H1 (cell line): ENCODE results near the gene KDM2A. TPM values are rescaled to one million over a fixed set of nuclear protein-coding genes. Genes with fewer than 3 reads are reported as not detected.

Experiments
- CTCF ChIA-PET: fragments of 300-600 bp; sonication (Branson Sonifier 250); formaldehyde crosslinking; loops from one replicate; lab custom pipeline; 2021; ENCODE audit not compliant: partially characterized antibody; lab: Charles Lee
- POLR2A ChIA-PET: fragments of 300-600 bp; sonication (Branson Sonifier 250); formaldehyde crosslinking; loops from one replicate; lab custom pipeline; 2021; ENCODE audit warnings: inconsistent platforms; ENCODE audit not compliant: partially characterized antibody; lab: Charles Lee
- DNase-seq, 2 experiments: peaks; one replicate each; pipeline versions ENCODE4 v3.0.0 to v3.0.0-alpha.2; 2010 to 2022; ENCODE audit warnings: low spot score in 2 of 2, low read depth in 1 of 2, mixed read lengths in 1 of 2
- FAIRE-seq: peaks from 2 replicates; lab custom pipeline; 2011; peaks lifted over from hg19 to GRCh38; lab: Jason Lieb, UNC
- H2AFZ ChIP-seq: 2 replicates; pipeline ENCODE4 v1.8.1; 2012; ENCODE audit warnings: low read length, inconsistent platforms
- H2AK5ac ChIP-seq: 2 replicates; pipeline ENCODE4 v1.6.1; 2013; ENCODE audit warnings: low read depth, low read length
- H2BK120ac ChIP-seq: replicated peaks from 2 replicates; pipeline ENCODE3; 2013; ENCODE audit warnings: low read depth, low read length, inconsistent platforms
- H2BK12ac ChIP-seq: 2 replicates; pipeline ENCODE4 v1.6.1; 2013; ENCODE audit warnings: low read depth, low read length
- H2BK15ac ChIP-seq: 2 replicates; pipeline ENCODE4 v1.6.1; 2013; ENCODE audit warnings: low read length
- H2BK20ac ChIP-seq: 2 replicates; pipeline ENCODE4 v1.6.1; 2013; ENCODE audit warnings: low read length
- H2BK5ac ChIP-seq: 2 replicates; pipeline ENCODE4 v1.6.1; 2013; ENCODE audit warnings: low read depth, low read length
- H3K14ac ChIP-seq: 2 replicates; pipeline ENCODE4 v1.6.1; 2013; ENCODE audit warnings: inconsistent platforms; ENCODE audit not compliant: insufficient read length
- H3K18ac ChIP-seq: 2 replicates; pipeline ENCODE4 v1.6.1; 2013; ENCODE audit warnings: low read length; ENCODE audit errors: extremely low read depth
- H3K23ac ChIP-seq: 2 replicates; pipeline ENCODE4 v1.6.1; 2013; ENCODE audit warnings: inconsistent platforms; ENCODE audit not compliant: insufficient read length
- H3K23me2 ChIP-seq: 2 replicates; pipeline ENCODE4 v1.6.1; 2013; ENCODE audit warnings: low read depth, low read length
- H3K27ac ChIP-seq: 2 replicates; pipeline ENCODE4 v1.6.1; 2011; ENCODE audit warnings: low read depth, low read length, inconsistent platforms
- H3K27me3 ChIP-seq, 4 experiments: replicated peaks in 1 of 4; 1 replicate in 1 of 4; 2 replicates in 3 of 4; pipeline versions ENCODE4 v1.6.1 to v1.8.1; 2011 to 2013; ENCODE audit warnings: low read length in 3 of 4, mild to moderate bottlenecking in 3 of 4, inconsistent platforms in 2 of 4, mixed read lengths in 2 of 4, moderate library complexity in 1 of 4; ENCODE audit not compliant: control insufficient read depth in 3 of 4, insufficient read depth in 3 of 4; ENCODE audit errors: extremely low read depth in 1 of 4
- H3K36me3 ChIP-seq, 4 experiments: 2 replicates each; pipeline versions ENCODE4 v1.6.1 to v1.8.1; 2011 to 2013; ENCODE audit warnings: mild to moderate bottlenecking in 4 of 4, low read length in 3 of 4, moderate library complexity in 2 of 4, control low read depth in 1 of 4, inconsistent platforms in 1 of 4; ENCODE audit not compliant: insufficient read depth in 4 of 4, control insufficient read depth in 2 of 4
- H3K4ac ChIP-seq: replicated peaks from 2 replicates; pipeline ENCODE3; 2013; ENCODE audit warnings: low read length, low read depth, mixed read lengths, inconsistent platforms; ENCODE audit not compliant: insufficient read length
- H3K4me1 ChIP-seq, 4 experiments: replicated peaks in 1 of 4; 1 replicate in 1 of 4; 2 replicates in 3 of 4; pipeline versions ENCODE4 v1.6.1 to v1.8.1; 2011 to 2013; ENCODE audit warnings: low read length in 3 of 4, inconsistent platforms in 2 of 4, mixed read lengths in 1 of 4; ENCODE audit not compliant: insufficient read depth in 4 of 4, control insufficient read depth in 3 of 4
- H3K4me2 ChIP-seq, 2 experiments: 2 replicates each; pipeline versions ENCODE4 v1.6.1 to v1.8.1; 2011 to 2013; ENCODE audit warnings: low read depth in 2 of 2, low read length in 2 of 2, control low read depth in 1 of 2, inconsistent platforms in 1 of 2, mild to moderate bottlenecking in 1 of 2; ENCODE audit not compliant: insufficient read depth in 1 of 2
- H3K4me3 ChIP-seq, 4 experiments: fragments of 200-600, 300-600 bp in 1 of 4; sonication (generic), shearing (Covaris generic), sonication (Bioruptor Twin) in 1 of 4; 2 replicates each; pipeline versions ENCODE4 v1.5.1 to v1.8.1; 2011 to 2016; ENCODE audit warnings: low read length in 4 of 4, low read depth in 3 of 4, control low read depth in 2 of 4, inconsistent platforms in 2 of 4, mild to moderate bottlenecking in 2 of 4, mixed read lengths in 1 of 4, moderate library complexity in 1 of 4; ENCODE audit not compliant: insufficient read depth in 2 of 4; ENCODE audit errors: extremely low read depth in 1 of 4
- H3K56ac ChIP-seq: replicated peaks from 2 replicates; pipeline ENCODE3; 2013; ENCODE audit warnings: low read depth, mild to moderate bottlenecking, mixed read lengths, low read length, inconsistent platforms; ENCODE audit not compliant: insufficient read length
- H3K79me1 ChIP-seq: 2 replicates; pipeline ENCODE4 v1.6.1; 2013; ENCODE audit warnings: low read depth, low read length, control low read depth
- H3K79me2 ChIP-seq, 2 experiments: 2 replicates each; pipeline versions ENCODE4 v1.6.1 to v1.8.1; 2012 to 2013; ENCODE audit warnings: low read length in 2 of 2, mild to moderate bottlenecking in 2 of 2, inconsistent platforms in 1 of 2; ENCODE audit not compliant: insufficient read depth in 2 of 2, control insufficient read depth in 1 of 2
- H3K9ac ChIP-seq, 4 experiments: replicated peaks in 1 of 4; 1 replicate in 1 of 4; 2 replicates in 3 of 4; pipeline versions ENCODE4 v1.6.1 to v1.8.1; 2011 to 2013; ENCODE audit warnings: low read depth in 3 of 4, low read length in 3 of 4, control low read depth in 2 of 4, mild to moderate bottlenecking in 2 of 4, moderate library complexity in 2 of 4, inconsistent platforms in 1 of 4; ENCODE audit errors: extremely low read depth in 1 of 4
- H3K9me3 ChIP-seq, 2 experiments: 2 replicates each; pipeline versions ENCODE4 v1.6.1 to v1.8.1; 2012 to 2013; ENCODE audit warnings: mild to moderate bottlenecking in 2 of 2, moderate library complexity in 2 of 2, control low read depth in 1 of 2, inconsistent platforms in 1 of 2, low read depth in 1 of 2, low read length in 1 of 2, mixed read lengths in 1 of 2; ENCODE audit not compliant: insufficient read depth in 2 of 2
- H4K20me1 ChIP-seq, 2 experiments: replicated peaks in 1 of 2; 2 replicates each; pipeline versions ENCODE3 to v1.8.1; 2011 to 2013; ENCODE audit warnings: inconsistent platforms in 2 of 2, low read length in 2 of 2, mild to moderate bottlenecking in 1 of 2; ENCODE audit not compliant: insufficient read depth in 2 of 2, control insufficient read depth in 1 of 2
- H4K5ac ChIP-seq: 2 replicates; pipeline ENCODE4 v1.6.1; 2013; ENCODE audit warnings: low read length, low read depth, mixed read lengths, inconsistent platforms; ENCODE audit not compliant: insufficient read length
- H4K8ac ChIP-seq: 2 replicates; pipeline ENCODE4 v1.8.0; 2013; ENCODE audit warnings: mild to moderate bottlenecking, moderate library complexity, low read length, inconsistent platforms; ENCODE audit not compliant: insufficient read depth; ENCODE audit errors: extremely low read depth
- H4K91ac ChIP-seq: replicated peaks from 2 replicates; pipeline ENCODE3; 2013; ENCODE audit warnings: low read length, mixed read lengths, inconsistent platforms; ENCODE audit not compliant: insufficient read length
- ASH2L ChIP-seq: fragments of 200-600, 300-600 bp; sonication (generic); IDR thresholded peaks from one replicate; pipeline ENCODE4 v1.7.1; 2017; ENCODE audit warnings: low read length
- E2F6 ChIP-seq: IDR thresholded peaks from 2 replicates; pipeline ENCODE4 v1.6.1; 2012; ENCODE audit warnings: inconsistent platforms
- RAD21 ChIP-seq, 2 experiments: IDR thresholded peaks in 1 of 2; conservative IDR thresholded peaks in 1 of 2; 2 replicates each; pipeline ENCODE4 v1.6.1; 2011; ENCODE audit warnings: low read depth in 2 of 2, low read length in 2 of 2, improper control_type of control experiment in 1 of 2, inconsistent platforms in 1 of 2, mild to moderate bottlenecking in 1 of 2, moderate library complexity in 1 of 2
- WGBS, 2 experiments: shearing (Covaris generic) in 1 of 2; methylation state at CpG; one replicate each; pipeline versions ENCODE4 v1.1.6 to v1.1.7; 2013 to 2015; ENCODE audit warnings: low lambda C conversion rate in 2 of 2, mixed read lengths in 2 of 2, inconsistent platforms in 1 of 2, low coverage in 1 of 2, missing lambda C conversion rate in 1 of 2; ENCODE audit not compliant: insufficient replicate concordance in 2 of 2, insufficient coverage in 1 of 2, insufficient read length in 1 of 2; ENCODE audit errors: extremely low coverage in 1 of 2, missing lambda C conversion rate in 1 of 2; 5-methylcytosine and 5-hydroxymethylcytosine counted together
- polyA plus RNA-seq, 7 experiments: library from polyadenylated mRNA; depleted of rRNA in 3 of 7; stranded (reverse) in 5 of 7; unstranded in 2 of 7; fragments of >200 nt in 5 of 7; fragments of 200-250 nt in 2 of 7; gene quantifications; 1 replicate in 5 of 7; 2 replicates in 1 of 7; 4 replicates in 1 of 7; pipeline versions ENCODE4 v1.2.1 to v1.2.3, GENCODE V29; 2011 to 2013; ENCODE audit warnings: missing spikeins in 2 of 7, mixed read lengths in 2 of 7
- total RNA-seq: library from RNA; stranded (reverse); fragmentation: NEBNext Ultra II Directional; extraction: Animal tissue kit (Norgen Biotek cat#: 25700); gene quantifications from 2 replicates; pipeline ENCODE4 v1.2.1, GENCODE V29; 2021
- TF ChIP-seq, protein P1 (sequence below): IDR thresholded peaks from 2 replicates; pipeline ENCODE4 v1.6.1; 2012; ENCODE audit warnings: low read length, inconsistent platforms
- TF ChIP-seq, protein P2 (sequence below), 3 experiments: IDR thresholded peaks; 1 replicate in 2 of 3; 2 replicates in 1 of 3; pipeline versions ENCODE4 v1.5.1 to v1.6.1; 2011; ENCODE audit warnings: low read length in 3 of 3, mild to moderate bottlenecking in 3 of 3, inconsistent platforms in 2 of 3, low read depth in 1 of 3, moderate library complexity in 1 of 3; ENCODE audit not compliant: insufficient read depth in 1 of 3; ENCODE audit errors: control extremely low read depth in 1 of 3

Gene KDM2A
- total and polyA plus RNA-seq, 2 of the 8 experiments (the other 6 are each of a cell fraction or from before 2014, with no cell fraction given) = 55.4 to 66.2 TPM

DNA sequence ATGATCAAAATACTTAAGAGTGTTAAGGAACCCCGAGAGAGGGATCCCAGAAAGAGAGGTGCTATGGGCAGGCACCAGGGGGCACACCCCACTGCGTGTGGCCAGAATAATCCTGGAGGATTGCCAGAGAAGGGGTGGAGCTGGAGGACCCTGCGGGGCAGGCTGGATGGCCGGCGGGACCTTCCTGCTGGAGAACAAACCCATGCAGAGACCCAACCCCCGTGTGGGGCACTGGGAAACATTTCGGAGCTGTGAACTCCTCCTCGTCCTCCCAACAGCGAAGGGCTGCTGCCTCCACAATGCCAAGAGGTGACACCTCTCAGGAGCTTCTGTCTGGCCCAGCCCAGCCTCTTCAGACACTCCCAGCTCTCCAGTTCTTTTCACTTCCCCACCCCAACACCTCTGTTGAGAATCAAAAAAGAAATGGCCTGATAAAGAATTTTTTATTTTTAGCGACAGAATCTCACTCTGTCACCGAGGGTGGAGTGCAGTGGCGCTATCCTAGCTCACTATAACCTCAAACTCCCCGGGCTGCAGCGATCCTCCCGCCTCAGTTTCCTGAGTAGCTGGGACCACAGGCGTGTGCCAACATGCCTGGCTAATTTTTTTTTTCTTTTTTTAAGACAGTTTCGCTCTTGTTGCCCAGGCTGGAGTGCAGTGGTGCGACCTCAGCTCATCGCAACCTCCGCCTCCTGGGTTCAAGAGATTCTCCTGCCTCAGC is 36.8 kb upstream of the KDM2A start:
- Histone ChIP-seq H2BK15ac (no peak overlapping the region), H3K4me3 (peak overlapping the region in 1 of 4 experiments; percentile 45; a peak in 3 of 8 replicates), H3K4ac (no peak overlapping the region), H4K8ac (no peak overlapping the region), H3K9me3 (no peaks in the 10 kb centered on the region), H3K79me1 (0 out of 2 replicates have a peak, but pooled peaks cover 2% of the 10 kb centered on the region), H4K20me1 (no peaks in the 10 kb centered on the region), H3K27me3 (no peaks in the 10 kb centered on the region), H3K4me1 (peaks cover 0 to 11% (median 4%) of the 10 kb centered on the region in 4 experiments; a peak in 4 of 7 replicates), H2AFZ (no peak overlapping the region; the same call in 1 of the 2 replicates), H2BK20ac (no peak overlapping the region), H3K79me2 (no peaks in the 10 kb centered on the region), H3K4me2 (peak overlapping the region; percentile 1 to 55; a peak in 3 of 4 replicates), H3K23me2 (no peaks in the 10 kb centered on the region; the same call in 1 of the 2 replicates), H2BK12ac (no peak overlapping the region), H3K14ac (no peak overlapping the region), H3K18ac (peak overlapping the region; percentile 48), H3K23ac (no peak overlapping the region), H2BK5ac (peak overlapping the region; percentile 35; the same call in 1 of the 2 replicates), H4K91ac (no peak overlapping the region), H4K5ac (no peak overlapping the region), H2BK120ac (no peak overlapping the region), H3K36me3 (no peaks in the 10 kb centered on the region), H3K27ac (no peak overlapping the region), H2AK5ac (no peak overlapping the region), H3K9ac (no peak overlapping the region), H3K56ac (no peak overlapping the region)
- WGBS, 2 experiments = 66% methylated on average over 19 of the region's 20 CpGs; no CpG with 5 or more reads in 1 of the 2 experiments
- ChIA-PET CTCF (interaction anchor here (0.5 to 5.2 kb wide), 29 partner anchors 12 to 358 kb away, joined by 3 to 27 read pairs (median 4); no protein-coding TSS in a partner anchor), POLR2A (interaction anchor here (0.8 to 4.0 kb wide), 5 partner anchors 11 to 158 kb away, joined by 3 to 19 read pairs (median 3); no protein-coding TSS in a partner anchor)
- peak in 1 of 2 experiments; percentile 68 for DNase-seq
- FAIRE-seq = no peak
- TF ChIP-seq, protein P1, sequence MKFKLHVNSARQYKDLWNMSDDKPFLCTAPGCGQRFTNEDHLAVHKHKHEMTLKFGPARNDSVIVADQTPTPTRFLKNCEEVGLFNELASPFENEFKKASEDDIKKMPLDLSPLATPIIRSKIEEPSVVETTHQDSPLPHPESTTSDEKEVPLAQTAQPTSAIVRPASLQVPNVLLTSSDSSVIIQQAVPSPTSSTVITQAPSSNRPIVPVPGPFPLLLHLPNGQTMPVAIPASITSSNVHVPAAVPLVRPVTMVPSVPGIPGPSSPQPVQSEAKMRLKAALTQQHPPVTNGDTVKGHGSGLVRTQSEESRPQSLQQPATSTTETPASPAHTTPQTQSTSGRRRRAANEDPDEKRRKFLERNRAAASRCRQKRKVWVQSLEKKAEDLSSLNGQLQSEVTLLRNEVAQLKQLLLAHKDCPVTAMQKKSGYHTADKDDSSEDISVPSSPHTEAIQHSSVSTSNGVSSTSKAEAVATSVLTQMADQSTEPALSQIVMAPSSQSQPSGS = no peak
- TF ChIP-seq ASH2L (no peak), RAD21 (IDR thresholded peaks at IDR 0.05 in 1 of 2, conservative IDR thresholded peaks at IDR 0.05 in 1 of 2; ENCODE audit: low read depth in 2 of 2, low read length in 2 of 2) (peak in 1 of 2 experiments; percentile 41; a peak in 1 of 4 replicates), E2F6 (no peak)
- TF ChIP-seq, protein P2, sequence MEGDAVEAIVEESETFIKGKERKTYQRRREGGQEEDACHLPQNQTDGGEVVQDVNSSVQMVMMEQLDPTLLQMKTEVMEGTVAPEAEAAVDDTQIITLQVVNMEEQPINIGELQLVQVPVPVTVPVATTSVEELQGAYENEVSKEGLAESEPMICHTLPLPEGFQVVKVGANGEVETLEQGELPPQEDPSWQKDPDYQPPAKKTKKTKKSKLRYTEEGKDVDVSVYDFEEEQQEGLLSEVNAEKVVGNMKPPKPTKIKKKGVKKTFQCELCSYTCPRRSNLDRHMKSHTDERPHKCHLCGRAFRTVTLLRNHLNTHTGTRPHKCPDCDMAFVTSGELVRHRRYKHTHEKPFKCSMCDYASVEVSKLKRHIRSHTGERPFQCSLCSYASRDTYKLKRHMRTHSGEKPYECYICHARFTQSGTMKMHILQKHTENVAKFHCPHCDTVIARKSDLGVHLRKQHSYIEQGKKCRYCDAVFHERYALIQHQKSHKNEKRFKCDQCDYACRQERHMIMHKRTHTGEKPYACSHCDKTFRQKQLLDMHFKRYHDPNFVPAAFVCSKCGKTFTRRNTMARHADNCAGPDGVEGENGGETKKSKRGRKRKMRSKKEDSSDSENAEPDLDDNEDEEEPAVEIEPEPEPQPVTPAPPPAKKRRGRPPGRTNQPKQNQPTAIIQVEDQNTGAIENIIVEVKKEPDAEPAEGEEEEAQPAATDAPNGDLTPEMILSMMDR (IDR thresholded peaks at IDR 0.05; ENCODE audit: control extremely low read depth in 1 of 3, insufficient read depth in 1 of 3, low read depth in 1 of 3, low read length in 3 of 3) = peak; percentile 14 to 19 (median 17)
